Measurements from ENCODE around the gene FOXK2.
"Not testable (repeated sequence)": the region's sequence is repeated elsewhere in the genome, so short reads cannot be mapped to it uniquely, and the experiment has no call there.

FOXK2 gene

DNA sequence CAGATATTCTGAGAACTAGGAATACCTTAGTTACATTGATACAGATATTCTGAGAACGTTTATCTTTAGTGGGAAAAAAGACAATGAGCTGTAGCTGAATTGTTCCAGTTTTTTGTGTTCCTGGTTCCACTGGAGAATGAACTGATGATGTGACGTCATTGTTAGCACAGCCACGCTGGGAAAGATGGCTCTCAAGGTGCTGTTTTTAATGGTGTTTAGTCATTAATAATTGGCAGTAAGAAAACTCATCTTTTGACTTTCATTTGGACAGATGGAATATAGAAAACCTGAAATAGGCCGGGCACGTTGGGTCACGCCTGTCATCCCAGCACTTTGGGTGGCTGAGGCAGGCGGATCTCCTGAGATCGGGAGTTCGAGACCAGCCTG lies 10.4 kb downstream of the FOXK2 start:
- H3K4me1 ChIP-seq (ENCODE audit: control insufficient read depth in 1 of 2, insufficient read depth in 2 of 2, low read length in 2 of 2) = peaks cover 16 to 33% of the 10 kb centered on the region in 2 donors
- H3K36me3 ChIP-seq (ENCODE audit: control insufficient read depth in 1 of 2, insufficient read depth in 2 of 2, low read length in 2 of 2) = no peaks in the 10 kb centered on the region
- no peaks in the 10 kb centered on the region for H3K9me3 ChIP-seq (ENCODE audit: control insufficient read depth in 1 of 2, low read length in 2 of 2)
- H3K27ac ChIP-seq (ENCODE audit: low read depth, low read length) = no peak overlapping the region
- H3K9ac ChIP-seq (ENCODE audit: low read depth in 1 of 2, low read length in 2 of 2) = no peak overlapping the region
- H3K4me3 ChIP-seq (ENCODE audit: low read depth in 1 of 2, low read length in 2 of 2) = no peak overlapping the region
- H3K27me3 ChIP-seq (ENCODE audit: control insufficient read depth in 1 of 2, insufficient read depth in 2 of 2, low read length in 2 of 2) = no peaks in the 10 kb centered on the region

DNA sequence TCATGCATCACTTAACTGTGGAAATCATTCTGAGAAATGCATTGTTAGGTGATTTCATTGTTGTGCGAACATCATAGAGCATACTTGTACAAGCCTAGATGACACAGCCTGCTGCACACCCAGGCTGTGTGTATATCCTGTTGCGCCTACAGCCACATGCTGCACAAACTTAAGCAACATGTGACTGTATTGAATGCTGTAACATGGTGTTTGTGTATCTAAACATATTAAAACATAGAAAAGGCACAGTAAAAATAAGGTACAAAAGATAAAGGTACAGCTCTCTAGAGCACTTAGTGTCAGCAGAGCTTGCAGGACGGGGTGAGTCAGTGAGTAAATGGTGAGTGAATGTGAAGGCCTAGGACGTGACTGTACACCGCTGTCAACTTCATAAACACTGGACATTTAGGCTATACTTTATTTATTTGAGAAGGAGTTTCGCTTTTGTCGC lies 11.9 kb downstream of the FOXK2 start:
- Histone ChIP-seq H3K4me3 (ENCODE audit: low read depth in 1 of 2, low read length in 2 of 2) (no peak overlapping the region), H3K9me3 (ENCODE audit: control insufficient read depth in 1 of 2, low read length in 2 of 2) (no peaks in the 10 kb centered on the region), H3K4me1 (ENCODE audit: control insufficient read depth in 1 of 2, insufficient read depth in 2 of 2, low read length in 2 of 2) (peaks cover 29 to 31% of the 10 kb centered on the region in 2 donors), H3K36me3 (ENCODE audit: control insufficient read depth in 1 of 2, insufficient read depth in 2 of 2, low read length in 2 of 2) (no peaks in the 10 kb centered on the region), H3K9ac (ENCODE audit: low read depth in 1 of 2, low read length in 2 of 2) (no peak overlapping the region), H3K27ac (ENCODE audit: low read depth, low read length) (no peak overlapping the region), H3K27me3 (ENCODE audit: control insufficient read depth in 1 of 2, insufficient read depth in 2 of 2, low read length in 2 of 2) (no peaks in the 10 kb centered on the region)

GRCh38 chr17:82534401-82534812 lies 14.9 kb downstream of the FOXK2 start:
- no peak overlapping the region for H3K4me3 ChIP-seq (ENCODE audit: low read depth in 1 of 2, low read length in 2 of 2)
- no peaks in the 10 kb centered on the region for H3K27me3 ChIP-seq (ENCODE audit: control insufficient read depth in 1 of 2, insufficient read depth in 2 of 2, low read length in 2 of 2)
- H3K9me3 ChIP-seq (ENCODE audit: control insufficient read depth in 1 of 2, low read length in 2 of 2) = no peaks in the 10 kb centered on the region
- no peak overlapping the region for H3K9ac ChIP-seq (ENCODE audit: low read depth in 1 of 2, low read length in 2 of 2)
- no peaks in the 10 kb centered on the region for H3K36me3 ChIP-seq (ENCODE audit: control insufficient read depth in 1 of 2, insufficient read depth in 2 of 2, low read length in 2 of 2)
- peaks cover 28 to 33% of the 10 kb centered on the region in 2 donors for H3K4me1 ChIP-seq (ENCODE audit: control insufficient read depth in 1 of 2, insufficient read depth in 2 of 2, low read length in 2 of 2)
- no peak overlapping the region for H3K27ac ChIP-seq (ENCODE audit: low read depth, low read length)

- Histone ChIP-seq H3K27me3 (ENCODE audit: control insufficient read depth in 1 of 2, insufficient read depth in 2 of 2, low read length in 2 of 2) (no peaks in the 10 kb centered on the region), H3K9me3 (ENCODE audit: control insufficient read depth in 1 of 2, low read length in 2 of 2) (no peaks in the 10 kb centered on the region), H3K9ac (ENCODE audit: low read depth in 1 of 2, low read length in 2 of 2) (peak overlapping the region; percentile 30 to 66), H3K4me3 (ENCODE audit: low read depth in 1 of 2, low read length in 2 of 2) (peak overlapping the region in 1 of 2 donors; percentile 33), H3K36me3 (ENCODE audit: control insufficient read depth in 1 of 2, insufficient read depth in 2 of 2, low read length in 2 of 2) (no peaks in the 10 kb centered on the region), H3K4me1 (ENCODE audit: control insufficient read depth in 1 of 2, insufficient read depth in 2 of 2, low read length in 2 of 2) (peaks cover 18 to 24% of the 10 kb centered on the region in 2 donors), H3K27ac (ENCODE audit: low read depth, low read length) (peak overlapping the region; percentile 77)
These were observed 17.1 kb downstream of the FOXK2 start for GRCh38 chr17:82536512-82537201.

GRCh38 chr17:82537228-82537627 lies 17.7 kb downstream of the FOXK2 start:
- H3K4me3 ChIP-seq (ENCODE audit: low read depth in 1 of 2, low read length in 2 of 2); H3K27me3 ChIP-seq (ENCODE audit: control insufficient read depth in 1 of 2, insufficient read depth in 2 of 2, low read length in 2 of 2); H3K9me3 ChIP-seq (ENCODE audit: control insufficient read depth in 1 of 2, low read length in 2 of 2); H3K36me3 ChIP-seq (ENCODE audit: control insufficient read depth in 1 of 2, insufficient read depth in 2 of 2, low read length in 2 of 2); H3K9ac ChIP-seq (ENCODE audit: low read depth in 1 of 2, low read length in 2 of 2): not testable (repeated sequence)
- Histone ChIP-seq H3K4me1 (ENCODE audit: control insufficient read depth in 1 of 2, insufficient read depth in 2 of 2, low read length in 2 of 2) (peaks cover 18 to 24% of the 10 kb centered on the region in 2 donors), H3K27ac (ENCODE audit: low read depth, low read length) (peak overlapping the region; percentile 77)

DNA sequence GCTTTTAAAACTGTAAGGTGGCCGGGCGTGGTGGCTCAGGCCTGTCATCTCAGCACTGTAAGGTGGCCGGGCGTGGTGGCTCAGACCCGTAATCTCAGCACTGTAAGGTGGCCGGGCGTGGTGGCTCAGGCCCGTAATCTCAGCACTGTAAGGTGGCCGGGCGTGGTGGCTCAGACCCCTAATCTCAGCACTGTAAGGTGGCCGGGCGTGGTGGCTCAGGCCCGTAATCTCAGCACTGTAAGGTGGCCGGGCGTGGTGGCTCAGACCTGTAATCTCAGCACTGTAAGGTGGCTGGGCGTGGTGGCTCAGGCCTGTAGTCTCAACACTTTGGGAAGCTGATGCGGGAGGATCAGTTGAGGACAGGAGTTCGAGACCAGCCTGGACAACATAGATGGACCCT lies 19.5 kb downstream of the FOXK2 start:
- not testable (repeated sequence) for H3K27ac ChIP-seq (ENCODE audit: low read depth, low read length)
- H3K4me1 ChIP-seq (ENCODE audit: control insufficient read depth in 1 of 2, insufficient read depth in 2 of 2, low read length in 2 of 2) = peaks cover 21 to 24% of the 10 kb centered on the region in 2 donors

GRCh38 chr17:82542439-82542838 lies 22.9 kb downstream of the FOXK2 start:
- Histone ChIP-seq H3K9me3 (ENCODE audit: control insufficient read depth in 1 of 2, low read length in 2 of 2) (no peaks in the 10 kb centered on the region), H3K9ac (ENCODE audit: low read depth in 1 of 2, low read length in 2 of 2) (no peak overlapping the region), H3K4me3 (ENCODE audit: low read depth in 1 of 2, low read length in 2 of 2) (no peak overlapping the region), H3K27ac (ENCODE audit: low read depth, low read length) (no peak overlapping the region), H3K27me3 (ENCODE audit: control insufficient read depth in 1 of 2, insufficient read depth in 2 of 2, low read length in 2 of 2) (no peaks in the 10 kb centered on the region), H3K36me3 (ENCODE audit: control insufficient read depth in 1 of 2, insufficient read depth in 2 of 2, low read length in 2 of 2) (no peaks in the 10 kb centered on the region), H3K4me1 (ENCODE audit: control insufficient read depth in 1 of 2, insufficient read depth in 2 of 2, low read length in 2 of 2) (peaks cover 6 to 9% of the 10 kb centered on the region in 2 donors)

More for the DNA sequence above, 19.5 kb downstream of the FOXK2 start:
- not testable (repeated sequence) for H3K4me3 ChIP-seq (ENCODE audit: low read depth in 1 of 2, low read length in 2 of 2); H3K27me3 ChIP-seq (ENCODE audit: control insufficient read depth in 1 of 2, insufficient read depth in 2 of 2, low read length in 2 of 2); H3K9ac ChIP-seq (ENCODE audit: low read depth in 1 of 2, low read length in 2 of 2); H3K36me3 ChIP-seq (ENCODE audit: control insufficient read depth in 1 of 2, insufficient read depth in 2 of 2, low read length in 2 of 2); H3K9me3 ChIP-seq (ENCODE audit: control insufficient read depth in 1 of 2, low read length in 2 of 2)

DNA sequence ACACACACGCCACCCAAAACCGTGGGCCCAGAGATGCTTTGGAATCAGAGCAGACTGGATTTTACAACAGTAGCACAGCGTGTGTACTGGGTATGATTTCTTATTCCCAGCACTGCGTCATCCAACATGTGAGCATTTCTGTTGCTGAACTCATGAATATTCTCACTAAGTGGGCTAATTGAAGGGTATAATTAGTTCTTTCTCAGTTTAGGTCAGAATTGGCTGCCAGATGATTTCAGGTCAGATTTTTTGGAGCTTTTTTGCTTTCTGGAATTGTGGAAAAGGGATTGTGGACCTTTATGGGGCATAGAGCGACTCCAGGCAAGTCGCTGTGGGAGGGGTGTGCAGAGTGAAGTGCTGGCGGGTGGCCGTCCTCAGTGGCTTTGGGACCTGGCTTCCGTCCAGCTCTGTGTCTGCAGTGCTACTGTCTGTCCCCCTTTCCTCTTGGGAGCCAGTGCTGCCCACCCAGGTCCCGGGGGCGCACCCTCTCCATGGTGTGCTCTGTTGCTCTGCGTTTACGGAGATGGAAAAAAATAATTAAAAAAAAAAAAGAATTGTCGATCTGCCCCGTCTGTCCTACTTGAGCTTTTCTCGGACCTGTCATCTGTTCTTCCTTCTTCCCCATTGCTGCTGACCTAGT lies 25.0 kb downstream of the FOXK2 start:
- H3K9ac ChIP-seq (ENCODE audit: low read depth in 1 of 2, low read length in 2 of 2) = no peak overlapping the region
- H3K27ac ChIP-seq (ENCODE audit: low read depth, low read length) = no peak overlapping the region
- H3K4me1 ChIP-seq (ENCODE audit: control insufficient read depth in 1 of 2, insufficient read depth in 2 of 2, low read length in 2 of 2) = peaks cover 17 to 20% of the 10 kb centered on the region in 2 donors
- H3K9me3 ChIP-seq (ENCODE audit: control insufficient read depth in 1 of 2, low read length in 2 of 2) = no peaks in the 10 kb centered on the region
- no peak overlapping the region for H3K4me3 ChIP-seq (ENCODE audit: low read depth in 1 of 2, low read length in 2 of 2)
- no peaks in the 10 kb centered on the region for H3K36me3 ChIP-seq (ENCODE audit: control insufficient read depth in 1 of 2, insufficient read depth in 2 of 2, low read length in 2 of 2)
- H3K27me3 ChIP-seq (ENCODE audit: control insufficient read depth in 1 of 2, insufficient read depth in 2 of 2, low read length in 2 of 2) = no peaks in the 10 kb centered on the region

DNA sequence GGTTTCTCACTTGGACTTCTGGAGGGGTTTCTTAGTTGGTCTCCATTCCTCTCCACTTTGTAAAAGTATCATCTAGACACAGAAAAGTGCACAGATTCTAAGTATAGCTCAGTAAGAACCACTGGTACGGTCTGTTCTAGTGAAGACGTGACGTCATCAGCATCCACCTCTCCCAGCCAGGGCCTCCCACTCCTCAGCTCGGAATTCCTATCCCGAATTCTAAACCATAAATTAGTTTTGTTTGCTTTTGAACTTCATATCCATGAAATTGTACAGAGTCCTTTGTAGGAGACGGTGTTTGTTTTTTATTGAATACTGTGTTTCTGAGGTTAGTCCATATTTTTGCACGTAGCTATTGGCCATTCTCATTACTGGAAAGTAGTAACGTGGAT lies 25.5 kb downstream of the FOXK2 start:
- Histone ChIP-seq H3K9ac (ENCODE audit: low read depth in 1 of 2, low read length in 2 of 2) (no peak overlapping the region), H3K27ac (ENCODE audit: low read depth, low read length) (no peak overlapping the region), H3K36me3 (ENCODE audit: control insufficient read depth in 1 of 2, insufficient read depth in 2 of 2, low read length in 2 of 2) (no peaks in the 10 kb centered on the region), H3K4me1 (ENCODE audit: control insufficient read depth in 1 of 2, insufficient read depth in 2 of 2, low read length in 2 of 2) (peaks cover 17 to 20% of the 10 kb centered on the region in 2 donors), H3K4me3 (ENCODE audit: low read depth in 1 of 2, low read length in 2 of 2) (no peak overlapping the region), H3K9me3 (ENCODE audit: control insufficient read depth in 1 of 2, low read length in 2 of 2) (no peaks in the 10 kb centered on the region), H3K27me3 (ENCODE audit: control insufficient read depth in 1 of 2, insufficient read depth in 2 of 2, low read length in 2 of 2) (no peaks in the 10 kb centered on the region)

DNA sequence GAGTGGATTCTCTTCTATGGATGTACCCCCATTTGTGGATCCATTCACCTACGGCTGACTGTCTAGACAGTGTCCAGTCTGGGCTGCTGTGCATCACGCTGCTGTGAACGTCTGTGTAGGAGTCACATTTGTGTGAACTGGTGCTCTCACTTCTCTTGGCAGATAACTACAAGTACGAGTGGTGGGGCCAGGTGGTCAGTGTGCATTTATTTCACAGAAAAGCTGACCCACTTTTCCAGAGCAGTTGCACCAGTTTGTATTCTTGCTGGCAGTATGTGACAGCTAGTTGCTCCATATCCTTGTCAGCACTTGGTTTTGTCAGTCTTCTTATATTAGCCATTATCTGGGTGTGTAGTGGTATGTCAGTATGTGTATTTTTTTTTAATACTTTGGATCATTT lies 28.4 kb downstream of the FOXK2 start:
- peaks cover 28 to 31% of the 10 kb centered on the region in 2 donors for H3K4me1 ChIP-seq (ENCODE audit: control insufficient read depth in 1 of 2, insufficient read depth in 2 of 2, low read length in 2 of 2)

More for the DNA sequence above, 28.4 kb downstream of the FOXK2 start:
- Histone ChIP-seq H3K27me3 (ENCODE audit: control insufficient read depth in 1 of 2, insufficient read depth in 2 of 2, low read length in 2 of 2) (no peaks in the 10 kb centered on the region), H3K27ac (ENCODE audit: low read depth, low read length) (no peak overlapping the region), H3K36me3 (ENCODE audit: control insufficient read depth in 1 of 2, insufficient read depth in 2 of 2, low read length in 2 of 2) (no peaks in the 10 kb centered on the region), H3K4me3 (ENCODE audit: low read depth in 1 of 2, low read length in 2 of 2) (no peak overlapping the region), H3K9ac (ENCODE audit: low read depth in 1 of 2, low read length in 2 of 2) (no peak overlapping the region), H3K9me3 (ENCODE audit: control insufficient read depth in 1 of 2, low read length in 2 of 2) (no peaks in the 10 kb centered on the region)

All from duodenal mucosa (tissue), 2 donors.